Measurements from ENCODE around the gene TOP3B. TPM values are rescaled to one million over a fixed set of nuclear protein-coding genes. Genes with fewer than 3 reads are reported as not detected.

The TOP3B gene
- total and polyA plus RNA-seq, 10 of the 15 experiments (the other 5 are each of a cell fraction or from before 2014, with no cell fraction given): 0.60 to 47.3 (median 33.7) TPM

DNA sequence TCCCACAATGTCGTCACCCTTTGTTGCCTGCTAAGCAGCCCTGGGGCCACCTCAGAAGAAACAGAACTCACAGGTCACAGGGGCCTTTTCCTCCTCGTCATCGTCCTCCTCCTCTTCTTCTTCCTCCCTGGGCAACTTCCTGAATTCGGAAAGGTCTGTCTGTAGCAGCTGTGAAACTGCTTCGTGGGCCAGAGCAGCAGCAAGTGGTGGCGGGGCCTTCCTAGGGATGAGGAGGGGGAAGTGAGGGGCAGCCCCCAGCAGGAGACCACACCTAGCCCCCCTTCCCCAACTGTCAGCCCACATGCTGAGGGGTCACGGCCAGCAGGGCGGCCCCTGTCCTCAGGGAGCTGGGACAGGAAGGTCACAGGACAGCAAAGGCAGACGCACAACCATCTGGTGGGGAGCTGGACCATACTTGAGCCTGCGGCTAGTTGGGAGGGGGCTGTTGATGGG, 43.1 kb downstream of the TOP3B start (continued):
- TF ChIP-seq E2F4 (IDR thresholded peaks at IDR 0.05; ENCODE audit: low read depth, low read length): no peak
- TF ChIP-seq BRCA1 (IDR thresholded peaks at IDR 0.05; ENCODE audit: low read depth, low read length): no peak
- TF ChIP-seq, protein P1, sequence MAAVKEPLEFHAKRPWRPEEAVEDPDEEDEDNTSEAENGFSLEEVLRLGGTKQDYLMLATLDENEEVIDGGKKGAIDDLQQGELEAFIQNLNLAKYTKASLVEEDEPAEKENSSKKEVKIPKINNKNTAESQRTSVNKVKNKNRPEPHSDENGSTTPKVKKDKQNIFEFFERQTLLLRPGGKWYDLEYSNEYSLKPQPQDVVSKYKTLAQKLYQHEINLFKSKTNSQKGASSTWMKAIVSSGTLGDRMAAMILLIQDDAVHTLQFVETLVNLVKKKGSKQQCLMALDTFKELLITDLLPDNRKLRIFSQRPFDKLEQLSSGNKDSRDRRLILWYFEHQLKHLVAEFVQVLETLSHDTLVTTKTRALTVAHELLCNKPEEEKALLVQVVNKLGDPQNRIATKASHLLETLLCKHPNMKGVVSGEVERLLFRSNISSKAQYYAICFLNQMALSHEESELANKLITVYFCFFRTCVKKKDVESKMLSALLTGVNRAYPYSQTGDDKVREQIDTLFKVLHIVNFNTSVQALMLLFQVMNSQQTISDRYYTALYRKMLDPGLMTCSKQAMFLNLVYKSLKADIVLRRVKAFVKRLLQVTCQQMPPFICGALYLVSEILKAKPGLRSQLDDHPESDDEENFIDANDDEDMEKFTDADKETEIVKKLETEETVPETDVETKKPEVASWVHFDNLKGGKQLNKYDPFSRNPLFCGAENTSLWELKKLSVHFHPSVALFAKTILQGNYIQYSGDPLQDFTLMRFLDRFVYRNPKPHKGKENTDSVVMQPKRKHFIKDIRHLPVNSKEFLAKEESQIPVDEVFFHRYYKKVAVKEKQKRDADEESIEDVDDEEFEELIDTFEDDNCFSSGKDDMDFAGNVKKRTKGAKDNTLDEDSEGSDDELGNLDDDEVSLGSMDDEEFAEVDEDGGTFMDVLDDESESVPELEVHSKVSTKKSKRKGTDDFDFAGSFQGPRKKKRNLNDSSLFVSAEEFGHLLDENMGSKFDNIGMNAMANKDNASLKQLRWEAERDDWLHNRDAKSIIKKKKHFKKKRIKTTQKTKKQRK (IDR thresholded peaks at IDR 0.05; ENCODE audit: low read depth, low read length): no peak
- TF ChIP-seq MTA2 (IDR thresholded peaks at IDR 0.05; ENCODE audit: low read depth): no peak
- TF ChIP-seq, protein P2, sequence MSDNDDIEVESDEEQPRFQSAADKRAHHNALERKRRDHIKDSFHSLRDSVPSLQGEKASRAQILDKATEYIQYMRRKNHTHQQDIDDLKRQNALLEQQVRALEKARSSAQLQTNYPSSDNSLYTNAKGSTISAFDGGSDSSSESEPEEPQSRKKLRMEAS (IDR thresholded peaks at IDR 0.05; ENCODE audit: low read depth, low read length): no peak
- no peak for TF ChIP-seq STAT1 (conservative IDR thresholded peaks at IDR 0.05)
- TF ChIP-seq NRF1 (conservative IDR thresholded peaks at IDR 0.05; ENCODE audit: low read depth, low read length): no peak
- TF ChIP-seq POLR2AphosphoS2 (IDR thresholded peaks at IDR 0.05; ENCODE audit: low read depth, low read length): no peak
